PC-3 (cell line): ENCODE measurements around the gene PIGZ. TPM values are rescaled to one million over a fixed set of nuclear protein-coding genes. Genes with fewer than 3 reads are reported as not detected.

Source experiments
- ATAC-seq: fragments of 200-7000 bp; cut with Tn5 transposase; 2 replicates; pipeline ENCODE4 v1.9.1; 2020; ENCODE audit warnings: mild to moderate bottlenecking, moderate library complexity
- BruUV-seq: library from RNA; stranded (reverse); fragments of 400-500 nt; replicated peaks from 2 replicates; lab custom pipeline; 2021; lab: Mats Ljungman, UMichigan
- CTCF ChIA-PET: fragments of 300-600 bp; sonication (Branson Sonifier 250); formaldehyde crosslinking; loops from one replicate; lab custom pipeline; 2022; ENCODE audit warnings: antibody characterized with exemption; lab: Charles Lee
- POLR2A ChIA-PET: fragments of 300-600 bp; sonication (Branson Sonifier 250); formaldehyde crosslinking; loops from one replicate; lab custom pipeline; 2022; ENCODE audit warnings: antibody characterized with exemption; ENCODE audit not compliant: unreplicated experiment; lab: Charles Lee
- DNase-seq: peaks from one replicate; pipeline ENCODE4 v3.0.0-alpha.2; 2015
- H2AFZ ChIP-seq: fragments of 300-600 bp; sonication (generic); 2 replicates; pipeline ENCODE4 v1.6.0; 2016; ENCODE audit warnings: antibody characterized with exemption, low read length
- H3F3A ChIP-seq: fragments of 300-600 bp; sonication (generic); one replicate; pipeline ENCODE4 v1.6.0; 2017; ENCODE audit warnings: antibody characterized with exemption, low read length, control low read depth, mild to moderate bottlenecking; ENCODE audit not compliant: unreplicated experiment
- H3K27ac ChIP-seq: fragments of 300-600 bp; sonication (generic); 2 replicates; pipeline ENCODE4 v1.5.1; 2016; ENCODE audit warnings: mild to moderate bottlenecking, low read length
- H3K27me3 ChIP-seq: fragments of 300-600 bp; sonication (generic); 2 replicates; pipeline ENCODE4 v1.6.1; 2016; ENCODE audit warnings: low read length, mixed read lengths
- H3K36me3 ChIP-seq: fragments of 300-600 bp; sonication (generic); 2 replicates; pipeline ENCODE4 v1.6.1; 2016; ENCODE audit warnings: low read depth, mixed run types, low read length, mixed read lengths
- H3K4me1 ChIP-seq: fragments of 300-600 bp; sonication (generic); 2 replicates; pipeline ENCODE4 v1.5.1; 2016; ENCODE audit warnings: low read length; ENCODE audit not compliant: insufficient read depth
- H3K4me2 ChIP-seq: fragments of 300-600 bp; sonication (generic); 2 replicates; pipeline ENCODE4 v1.6.0; 2016; ENCODE audit warnings: low read length
- H3K4me3 ChIP-seq: fragments of 300-600 bp; sonication (generic); 2 replicates; pipeline ENCODE4 v1.5.1; 2016; ENCODE audit warnings: mild to moderate bottlenecking, low read length, mixed read lengths
- H3K79me2 ChIP-seq: fragments of 300-600 bp; sonication (generic); 2 replicates; pipeline ENCODE4 v1.6.1; 2017; ENCODE audit warnings: low read length, mixed read lengths
- H3K9ac ChIP-seq: fragments of 300-600 bp; sonication (generic); 2 replicates; pipeline ENCODE4 v1.6.0; 2016; ENCODE audit warnings: mild to moderate bottlenecking, low read length
- H3K9me2 ChIP-seq: fragments of 300-600 bp; sonication (generic); replicated peaks from 2 replicates; pipeline ENCODE4 v1.6.1; 2016; ENCODE audit warnings: mixed run types, low read length, mixed read lengths
- H3K9me3 ChIP-seq: fragments of 300-600 bp; sonication (generic); 2 replicates; pipeline ENCODE4 v1.6.1; 2016; ENCODE audit warnings: low read length, mixed read lengths
- H4K20me1 ChIP-seq: fragments of 300-600 bp; sonication (generic); 2 replicates; pipeline ENCODE4 v1.6.1; 2016; ENCODE audit warnings: low read length, mixed read lengths
- CTCF ChIP-seq: fragments of 300-600 bp; sonication (generic); conservative IDR thresholded peaks from 2 replicates; pipeline ENCODE4 v1.5.1; 2017; ENCODE audit warnings: antibody characterized with exemption, low read depth, mild to moderate bottlenecking, low read length
- EZH2 ChIP-seq: fragments of 300-600 bp; sonication (generic); IDR thresholded peaks from one replicate; pipeline ENCODE4 v1.6.1; 2017; ENCODE audit warnings: antibody characterized with exemption, mild to moderate bottlenecking, low read length; ENCODE audit not compliant: unreplicated experiment
- EZH2phosphoT487 ChIP-seq: fragments of 300-600 bp; sonication (generic); IDR thresholded peaks from 2 replicates; pipeline ENCODE4 v1.6.1; 2018; ENCODE audit warnings: mild to moderate bottlenecking, antibody characterized with exemption, low read length, borderline replicate concordance
- intact Hi-C: fragments of 100-400 bp; cut with micrococcal nuclease; formaldehyde crosslinking; loops from 2 replicates; pipeline ENCODE4 v1.9.0; 2023
- total RNA-seq: library from RNA; depleted of rRNA; stranded (reverse); fragments of >200 nt; gene quantifications from 2 replicates; pipeline ENCODE4 v1.2.3, GENCODE V29; 2014

PIGZ gene
- total RNA-seq, 1 experiment from 2014 or later = 1.6 TPM

- no peak overlapping the region for H3K9ac ChIP-seq
- no peak for TF ChIP-seq EZH2
- TF ChIP-seq CTCF = peak; percentile 5; the same call in 1 of the 2 replicates
- no peaks in the 10 kb centered on the region for H3K36me3 ChIP-seq
- intact Hi-C loops = no loop called here
- H3K27me3 ChIP-seq = no peaks in the 10 kb centered on the region
- no peak overlapping the region for H3K27ac ChIP-seq
- no peaks in the 10 kb centered on the region for H3K9me3 ChIP-seq
- H4K20me1 ChIP-seq = no peaks in the 10 kb centered on the region
- CTCF ChIA-PET = no interaction called here
- DNase-seq (no peak), ATAC-seq (peak; percentile 27)
- H3K79me2 ChIP-seq = no peaks in the 10 kb centered on the region
- no peak overlapping the region for H3K4me3 ChIP-seq
- POLR2A ChIA-PET = no interaction called here
- no peak overlapping the region for H2AFZ ChIP-seq
- no peaks in the 10 kb centered on the region for H3K9me2 ChIP-seq
- BruUV-seq = no TSS peak
- no peaks in the 10 kb centered on the region for H3K4me1 ChIP-seq
- H3K4me2 ChIP-seq = no peak overlapping the region
- no peaks in the 10 kb centered on the region for H3F3A ChIP-seq
These were observed 19.8 kb upstream of the PIGZ start for GRCh38 chr3:196988241-196989029.

GRCh38 chr3:196987022-196987421 is 18.4 kb upstream of the PIGZ start:
- ChIA-PET CTCF (no interaction called here), POLR2A (no interaction called here)
- H3K4me2 ChIP-seq = no peak overlapping the region
- no peak overlapping the region for H2AFZ ChIP-seq
- no peaks in the 10 kb centered on the region for H3K9me2 ChIP-seq
- no peak for TF ChIP-seq EZH2phosphoT487
- no peak for TF ChIP-seq EZH2
- TF ChIP-seq CTCF = no peak
- H3K9ac ChIP-seq = no peak overlapping the region
- DNase-seq = no peak
- H3K9me3 ChIP-seq = 0 out of 2 replicates have a peak, but pooled peaks cover 3% of the 10 kb centered on the region
- no peaks in the 10 kb centered on the region for H3K79me2 ChIP-seq
- ATAC-seq = no peak
- no peak overlapping the region for H3K4me3 ChIP-seq
- intact Hi-C loops = no loop called here
- no TSS peak for BruUV-seq
- H4K20me1 ChIP-seq = no peaks in the 10 kb centered on the region
- H3K27me3 ChIP-seq = no peaks in the 10 kb centered on the region
- H3K27ac ChIP-seq = no peak overlapping the region
- no peaks in the 10 kb centered on the region for H3K36me3 ChIP-seq
- no peaks in the 10 kb centered on the region for H3F3A ChIP-seq
- H3K4me1 ChIP-seq = no peaks in the 10 kb centered on the region
